H1 (cell line): ENCODE data around the gene TNFSF15. TPM values are rescaled to one million over a fixed set of nuclear protein-coding genes. Genes with fewer than 3 reads are reported as not detected.

ENCODE experiments used
- CTCF ChIA-PET: fragments of 300-600 bp; sonication (Branson Sonifier 250); formaldehyde crosslinking; loops from one replicate; lab custom pipeline; 2021; ENCODE audit not compliant: partially characterized antibody; lab: Charles Lee
- POLR2A ChIA-PET: fragments of 300-600 bp; sonication (Branson Sonifier 250); formaldehyde crosslinking; loops from one replicate; lab custom pipeline; 2021; ENCODE audit warnings: inconsistent platforms; ENCODE audit not compliant: partially characterized antibody; lab: Charles Lee
- DNase-seq, 2 experiments: peaks; one replicate each; pipeline versions ENCODE4 v3.0.0 to v3.0.0-alpha.2; 2010 to 2022; ENCODE audit warnings: low spot score in 2 of 2, low read depth in 1 of 2, mixed read lengths in 1 of 2
- FAIRE-seq: peaks from 2 replicates; lab custom pipeline; 2011; peaks lifted over from hg19 to GRCh38; lab: Jason Lieb, UNC
- H2AFZ ChIP-seq: 2 replicates; pipeline ENCODE4 v1.8.1; 2012; ENCODE audit warnings: low read length, inconsistent platforms
- H2AK5ac ChIP-seq: 2 replicates; pipeline ENCODE4 v1.6.1; 2013; ENCODE audit warnings: low read depth, low read length
- H2BK120ac ChIP-seq: replicated peaks from 2 replicates; pipeline ENCODE3; 2013; ENCODE audit warnings: low read depth, low read length, inconsistent platforms
- H2BK12ac ChIP-seq: 2 replicates; pipeline ENCODE4 v1.6.1; 2013; ENCODE audit warnings: low read depth, low read length
- H2BK15ac ChIP-seq: 2 replicates; pipeline ENCODE4 v1.6.1; 2013; ENCODE audit warnings: low read length
- H2BK20ac ChIP-seq: 2 replicates; pipeline ENCODE4 v1.6.1; 2013; ENCODE audit warnings: low read length
- H2BK5ac ChIP-seq: 2 replicates; pipeline ENCODE4 v1.6.1; 2013; ENCODE audit warnings: low read depth, low read length
- H3K14ac ChIP-seq: 2 replicates; pipeline ENCODE4 v1.6.1; 2013; ENCODE audit warnings: inconsistent platforms; ENCODE audit not compliant: insufficient read length
- H3K18ac ChIP-seq: 2 replicates; pipeline ENCODE4 v1.6.1; 2013; ENCODE audit warnings: low read length; ENCODE audit errors: extremely low read depth
- H3K23ac ChIP-seq: 2 replicates; pipeline ENCODE4 v1.6.1; 2013; ENCODE audit warnings: inconsistent platforms; ENCODE audit not compliant: insufficient read length
- H3K23me2 ChIP-seq: 2 replicates; pipeline ENCODE4 v1.6.1; 2013; ENCODE audit warnings: low read depth, low read length
- H3K27ac ChIP-seq: 2 replicates; pipeline ENCODE4 v1.6.1; 2011; ENCODE audit warnings: low read depth, low read length, inconsistent platforms
- H3K27me3 ChIP-seq, 4 experiments: replicated peaks in 1 of 4; 1 replicate in 1 of 4; 2 replicates in 3 of 4; pipeline versions ENCODE4 v1.6.1 to v1.8.1; 2011 to 2013; ENCODE audit warnings: low read length in 3 of 4, mild to moderate bottlenecking in 3 of 4, inconsistent platforms in 2 of 4, mixed read lengths in 2 of 4, moderate library complexity in 1 of 4; ENCODE audit not compliant: control insufficient read depth in 3 of 4, insufficient read depth in 3 of 4; ENCODE audit errors: extremely low read depth in 1 of 4
- H3K36me3 ChIP-seq, 4 experiments: 2 replicates each; pipeline versions ENCODE4 v1.6.1 to v1.8.1; 2011 to 2013; ENCODE audit warnings: mild to moderate bottlenecking in 4 of 4, low read length in 3 of 4, moderate library complexity in 2 of 4, control low read depth in 1 of 4, inconsistent platforms in 1 of 4; ENCODE audit not compliant: insufficient read depth in 4 of 4, control insufficient read depth in 2 of 4
- H3K4ac ChIP-seq: replicated peaks from 2 replicates; pipeline ENCODE3; 2013; ENCODE audit warnings: low read length, low read depth, mixed read lengths, inconsistent platforms; ENCODE audit not compliant: insufficient read length
- H3K4me1 ChIP-seq, 4 experiments: replicated peaks in 1 of 4; 1 replicate in 1 of 4; 2 replicates in 3 of 4; pipeline versions ENCODE4 v1.6.1 to v1.8.1; 2011 to 2013; ENCODE audit warnings: low read length in 3 of 4, inconsistent platforms in 2 of 4, mixed read lengths in 1 of 4; ENCODE audit not compliant: insufficient read depth in 4 of 4, control insufficient read depth in 3 of 4
- H3K4me2 ChIP-seq, 2 experiments: 2 replicates each; pipeline versions ENCODE4 v1.6.1 to v1.8.1; 2011 to 2013; ENCODE audit warnings: low read depth in 2 of 2, low read length in 2 of 2, control low read depth in 1 of 2, inconsistent platforms in 1 of 2, mild to moderate bottlenecking in 1 of 2; ENCODE audit not compliant: insufficient read depth in 1 of 2
- H3K4me3 ChIP-seq, 4 experiments: fragments of 200-600, 300-600 bp in 1 of 4; sonication (generic), shearing (Covaris generic), sonication (Bioruptor Twin) in 1 of 4; 2 replicates each; pipeline versions ENCODE4 v1.5.1 to v1.8.1; 2011 to 2016; ENCODE audit warnings: low read length in 4 of 4, low read depth in 3 of 4, control low read depth in 2 of 4, inconsistent platforms in 2 of 4, mild to moderate bottlenecking in 2 of 4, mixed read lengths in 1 of 4, moderate library complexity in 1 of 4; ENCODE audit not compliant: insufficient read depth in 2 of 4; ENCODE audit errors: extremely low read depth in 1 of 4
- H3K56ac ChIP-seq: replicated peaks from 2 replicates; pipeline ENCODE3; 2013; ENCODE audit warnings: low read depth, mild to moderate bottlenecking, mixed read lengths, low read length, inconsistent platforms; ENCODE audit not compliant: insufficient read length
- H3K79me1 ChIP-seq: 2 replicates; pipeline ENCODE4 v1.6.1; 2013; ENCODE audit warnings: low read depth, low read length, control low read depth
- H3K79me2 ChIP-seq, 2 experiments: 2 replicates each; pipeline versions ENCODE4 v1.6.1 to v1.8.1; 2012 to 2013; ENCODE audit warnings: low read length in 2 of 2, mild to moderate bottlenecking in 2 of 2, inconsistent platforms in 1 of 2; ENCODE audit not compliant: insufficient read depth in 2 of 2, control insufficient read depth in 1 of 2
- H3K9ac ChIP-seq, 4 experiments: replicated peaks in 1 of 4; 1 replicate in 1 of 4; 2 replicates in 3 of 4; pipeline versions ENCODE4 v1.6.1 to v1.8.1; 2011 to 2013; ENCODE audit warnings: low read depth in 3 of 4, low read length in 3 of 4, control low read depth in 2 of 4, mild to moderate bottlenecking in 2 of 4, moderate library complexity in 2 of 4, inconsistent platforms in 1 of 4; ENCODE audit errors: extremely low read depth in 1 of 4
- H3K9me3 ChIP-seq, 2 experiments: 2 replicates each; pipeline versions ENCODE4 v1.6.1 to v1.8.1; 2012 to 2013; ENCODE audit warnings: mild to moderate bottlenecking in 2 of 2, moderate library complexity in 2 of 2, control low read depth in 1 of 2, inconsistent platforms in 1 of 2, low read depth in 1 of 2, low read length in 1 of 2, mixed read lengths in 1 of 2; ENCODE audit not compliant: insufficient read depth in 2 of 2
- H4K20me1 ChIP-seq, 2 experiments: replicated peaks in 1 of 2; 2 replicates each; pipeline versions ENCODE3 to v1.8.1; 2011 to 2013; ENCODE audit warnings: inconsistent platforms in 2 of 2, low read length in 2 of 2, mild to moderate bottlenecking in 1 of 2; ENCODE audit not compliant: insufficient read depth in 2 of 2, control insufficient read depth in 1 of 2
- H4K5ac ChIP-seq: 2 replicates; pipeline ENCODE4 v1.6.1; 2013; ENCODE audit warnings: low read length, low read depth, mixed read lengths, inconsistent platforms; ENCODE audit not compliant: insufficient read length
- H4K8ac ChIP-seq: 2 replicates; pipeline ENCODE4 v1.8.0; 2013; ENCODE audit warnings: mild to moderate bottlenecking, moderate library complexity, low read length, inconsistent platforms; ENCODE audit not compliant: insufficient read depth; ENCODE audit errors: extremely low read depth
- H4K91ac ChIP-seq: replicated peaks from 2 replicates; pipeline ENCODE3; 2013; ENCODE audit warnings: low read length, mixed read lengths, inconsistent platforms; ENCODE audit not compliant: insufficient read length
- NANOG ChIP-seq: IDR thresholded peaks from 2 replicates; pipeline ENCODE4 v1.6.1; 2011; ENCODE audit warnings: low read length, low read depth, mild to moderate bottlenecking, inconsistent platforms; ENCODE audit not compliant: insufficient read depth, poor library complexity, severe bottlenecking
- RNF2 ChIP-seq: fragments of 200-900, 300-1000 bp; sonication (generic); IDR thresholded peaks from 2 replicates; pipeline ENCODE4 v1.7.1; 2016; ENCODE audit warnings: borderline replicate concordance, low read depth, mild to moderate bottlenecking, antibody characterized with exemption, low read length; ENCODE audit not compliant: poor library complexity, severe bottlenecking; ENCODE audit errors: missing control alignments
- polyA plus RNA-seq, 7 experiments: library from polyadenylated mRNA; depleted of rRNA in 3 of 7; stranded (reverse) in 5 of 7; unstranded in 2 of 7; fragments of >200 nt in 5 of 7; fragments of 200-250 nt in 2 of 7; gene quantifications; 1 replicate in 5 of 7; 2 replicates in 1 of 7; 4 replicates in 1 of 7; pipeline versions ENCODE4 v1.2.1 to v1.2.3, GENCODE V29; 2011 to 2013; ENCODE audit warnings: missing spikeins in 2 of 7, mixed read lengths in 2 of 7
- total RNA-seq: library from RNA; stranded (reverse); fragmentation: NEBNext Ultra II Directional; extraction: Animal tissue kit (Norgen Biotek cat#: 25700); gene quantifications from 2 replicates; pipeline ENCODE4 v1.2.1, GENCODE V29; 2021

The TNFSF15 gene
- total and polyA plus RNA-seq, 2 of the 8 experiments (the other 6 are each of a cell fraction or from before 2014, with no cell fraction given), result 0.09 to 0.17 TPM

DNA sequence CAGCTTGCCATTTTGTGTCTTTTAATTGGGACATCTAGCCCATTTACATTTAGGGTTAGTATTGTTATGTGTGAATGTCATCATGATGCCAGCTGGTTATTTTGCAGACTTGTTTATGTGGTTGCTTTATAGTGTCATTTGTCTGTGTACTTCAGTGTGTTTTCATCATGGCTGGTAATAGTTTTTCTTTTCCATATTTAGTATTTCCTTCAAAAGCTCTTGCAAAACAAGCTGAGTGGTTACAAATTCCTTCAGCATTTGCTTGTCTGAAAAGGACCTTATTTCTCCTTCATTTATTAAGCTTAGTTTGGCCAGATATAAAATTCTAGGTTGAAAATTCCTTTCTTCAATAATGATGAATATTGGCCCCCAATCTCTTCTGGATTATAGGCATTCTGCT, 28.5 kb upstream of the TNFSF15 start:
- no peak overlapping the region for H2BK120ac ChIP-seq
- no peak for DNase-seq
- no peak overlapping the region for H3K9ac ChIP-seq
- TF ChIP-seq RNF2, result no peak
- no peak for TF ChIP-seq NANOG
- H3K4me2 ChIP-seq, result no peak overlapping the region
- H4K20me1 ChIP-seq, result no peaks in the 10 kb centered on the region
- no peak overlapping the region for H3K4me3 ChIP-seq
- no peaks in the 10 kb centered on the region for H3K36me3 ChIP-seq
- H2AK5ac ChIP-seq, result no peak overlapping the region
- no peaks in the 10 kb centered on the region for H3K23me2 ChIP-seq
- FAIRE-seq, result no peak
- ChIA-PET CTCF (interaction anchor here (1.1 kb wide), 1 partner anchor 96 kb away, joined by 5 read pairs; no protein-coding TSS in a partner anchor), POLR2A (no interaction called here)
- H2BK12ac ChIP-seq, result no peak overlapping the region
- no peaks in the 10 kb centered on the region for H3K79me1 ChIP-seq
- no peak overlapping the region for H3K56ac ChIP-seq
- H2AFZ ChIP-seq, result no peak overlapping the region
- no peaks in the 10 kb centered on the region for H3K27me3 ChIP-seq
- no peak overlapping the region for H4K8ac ChIP-seq
- no peak overlapping the region for H3K27ac ChIP-seq
- no peak overlapping the region for H3K4ac ChIP-seq
- no peak overlapping the region for H3K14ac ChIP-seq
- H4K5ac ChIP-seq, result no peak overlapping the region
- H2BK5ac ChIP-seq, result no peak overlapping the region
- no peaks in the 10 kb centered on the region for H3K79me2 ChIP-seq
- H2BK20ac ChIP-seq, result no peak overlapping the region
- H3K4me1 ChIP-seq, result no peaks in the 10 kb centered on the region
- H3K9me3 ChIP-seq, result no peaks in the 10 kb centered on the region
- no peak overlapping the region for H2BK15ac ChIP-seq
- H3K18ac ChIP-seq, result no peak overlapping the region
- H3K23ac ChIP-seq, result no peak overlapping the region
- no peak overlapping the region for H4K91ac ChIP-seq
